IMR-90 (cell line): Measurements from ENCODE around the gene COTL1. TPM values are rescaled to one million over a fixed set of nuclear protein-coding genes. Genes with fewer than 3 reads are reported as not detected.

Experiments used
- ATAC-seq: fragments of 200-7000 bp; cut with Tn5 transposase; 2 replicates; pipeline ENCODE4 v1.9.1; 2020; ENCODE audit warnings: low read depth, mild to moderate bottlenecking, moderate library complexity
- BruUV-seq: library from RNA; stranded (reverse); fragments of 400-500 nt; replicated peaks from 2 replicates; lab custom pipeline; 2021; lab: Mats Ljungman, UMichigan
- CTCF ChIA-PET: fragments of 300-600 bp; formaldehyde crosslinking; extraction: SDS; loops from one replicate; lab custom pipeline; 2021; ENCODE audit warnings: antibody characterized with exemption; lab: Yijun Ruan, JAX
- POLR2A ChIA-PET: fragments of 300-600 bp; sonication (Branson Sonifier 250); formaldehyde crosslinking; loops from one replicate; lab custom pipeline; 2022; ENCODE audit warnings: antibody characterized with exemption; ENCODE audit not compliant: unreplicated experiment; lab: Charles Lee
- DNase-seq: peaks from one replicate; pipeline ENCODE4 v3.0.0; 2013
- H2AFZ ChIP-seq: replicated peaks from 2 replicates; pipeline ENCODE3; 2013; ENCODE audit warnings: low read length, mild to moderate bottlenecking; ENCODE audit not compliant: poor library complexity
- H2AK5ac ChIP-seq: 2 replicates; pipeline ENCODE4 v1.6.1; 2013; ENCODE audit warnings: low read depth, low read length, inconsistent platforms
- H2AK9ac ChIP-seq: replicated peaks from 2 replicates; pipeline ENCODE3; 2013; ENCODE audit warnings: mild to moderate bottlenecking, low read depth, low read length, moderate library complexity; ENCODE audit not compliant: poor library complexity
- H2BK120ac ChIP-seq: 2 replicates; pipeline ENCODE4 v1.6.1; 2013; ENCODE audit warnings: low read depth, low read length, inconsistent platforms
- H2BK15ac ChIP-seq: 3 replicates; pipeline ENCODE4 v1.6.1; 2013; ENCODE audit warnings: low read depth, low read length, inconsistent platforms
- H2BK20ac ChIP-seq: 2 replicates; pipeline ENCODE4 v1.6.1; 2013; ENCODE audit warnings: low read depth, mild to moderate bottlenecking, inconsistent platforms, low read length, moderate library complexity
- H2BK5ac ChIP-seq: 2 replicates; pipeline ENCODE4 v1.6.1; 2013; ENCODE audit warnings: mild to moderate bottlenecking, low read depth, low read length, inconsistent platforms; ENCODE audit not compliant: poor library complexity, severe bottlenecking
- H3K14ac ChIP-seq: replicated peaks from 2 replicates; pipeline ENCODE4 v1.6.1; 2013; ENCODE audit warnings: low read depth, low read length, inconsistent platforms
- H3K18ac ChIP-seq: 2 replicates; pipeline ENCODE4 v1.6.1; 2013; ENCODE audit warnings: low read depth, low read length, control low read depth
- H3K23ac ChIP-seq: 2 replicates; pipeline ENCODE4 v1.6.1; 2013; ENCODE audit warnings: low read depth, low read length, inconsistent platforms
- H3K27ac ChIP-seq: 2 replicates; pipeline ENCODE4 v1.5.1; 2013; ENCODE audit warnings: mild to moderate bottlenecking, control low read depth, low read length; ENCODE audit not compliant: insufficient read depth
- H3K27me3 ChIP-seq: 2 replicates; pipeline ENCODE4 v1.6.1; 2013; ENCODE audit warnings: low read length; ENCODE audit not compliant: control insufficient read depth, insufficient read depth
- H3K36me3 ChIP-seq: 2 replicates; pipeline ENCODE4 v1.6.1; 2013; ENCODE audit warnings: low read length, mixed read lengths; ENCODE audit not compliant: control insufficient read depth, insufficient read depth
- H3K4ac ChIP-seq: 2 replicates; pipeline ENCODE4 v1.6.1; 2013; ENCODE audit warnings: low read depth, low read length, inconsistent platforms
- H3K4me1 ChIP-seq: 2 replicates; pipeline ENCODE4 v1.6.1; 2013; ENCODE audit warnings: low read length, mixed read lengths; ENCODE audit not compliant: control insufficient read depth, insufficient read depth
- H3K4me2 ChIP-seq: 2 replicates; pipeline ENCODE4 v1.6.1; 2013; ENCODE audit warnings: low read depth, mild to moderate bottlenecking, control low read depth, low read length, moderate library complexity
- H3K4me3 ChIP-seq: 2 replicates; pipeline ENCODE4 v1.5.1; 2013; ENCODE audit warnings: low read depth, mild to moderate bottlenecking, control low read depth, low read length, moderate library complexity; ENCODE audit not compliant: insufficient read depth
- H3K56ac ChIP-seq: 2 replicates; pipeline ENCODE4 v1.6.1; 2013; ENCODE audit warnings: low read length, inconsistent platforms; ENCODE audit not compliant: insufficient read depth; ENCODE audit errors: extremely low read depth
- H3K79me1 ChIP-seq, 2 experiments: 2 replicates each; pipeline ENCODE4 v1.6.1; 2013; ENCODE audit warnings: low read length in 2 of 2, inconsistent platforms in 1 of 2, low read depth in 1 of 2
- H3K9ac ChIP-seq: 2 replicates; pipeline ENCODE4 v1.6.1; 2013; ENCODE audit warnings: low read depth, low read length, control low read depth
- H3K9me1 ChIP-seq: 2 replicates; pipeline ENCODE4 v1.6.1; 2013; ENCODE audit warnings: low read length, inconsistent platforms; ENCODE audit not compliant: insufficient read depth
- H3K9me3 ChIP-seq: 2 replicates; pipeline ENCODE4 v1.6.1; 2013; ENCODE audit warnings: low read length; ENCODE audit not compliant: control insufficient read depth, insufficient read depth
- H4K20me1 ChIP-seq: 2 replicates; pipeline ENCODE4 v1.6.1; 2013; ENCODE audit warnings: low read length, inconsistent platforms; ENCODE audit not compliant: insufficient read depth
- H4K5ac ChIP-seq: 2 replicates; pipeline ENCODE4 v1.6.1; 2013; ENCODE audit warnings: mild to moderate bottlenecking, low read depth, low read length, control low read depth
- H4K8ac ChIP-seq, 2 experiments: 2 replicates each; pipeline ENCODE4 v1.6.1; 2013; ENCODE audit warnings: low read depth in 2 of 2, low read length in 2 of 2, control low read depth in 1 of 2, inconsistent platforms in 1 of 2
- H4K91ac ChIP-seq: 2 replicates; pipeline ENCODE4 v1.6.1; 2013; ENCODE audit warnings: low read depth, low read length, inconsistent platforms; ENCODE audit not compliant: insufficient read depth
- BHLHE40 ChIP-seq: fragments of 150-350 bp; IDR thresholded peaks from 2 replicates; pipeline ENCODE4 v1.6.1; 2016; ENCODE audit warnings: mild to moderate bottlenecking, low read depth, low read length
- WGBS, 2 experiments: methylation state at CpG; one replicate each; pipeline versions ENCODE4 v1.1.5 to v1.1.7; 2013; ENCODE audit warnings: missing lambda C conversion rate in 2 of 2; ENCODE audit not compliant: insufficient read length in 1 of 2; ENCODE audit errors: extremely low coverage in 2 of 2; 5-methylcytosine and 5-hydroxymethylcytosine counted together
- dilution Hi-C: fragments of 300-500 bp; cut with HindIII; formaldehyde crosslinking; loops from one replicate; pipeline ENCODE4 v1.14.3; 2018; ENCODE audit warnings: low sequenced_read_pairs; ENCODE audit not compliant: unreplicated experiment
- in situ Hi-C: fragments of 300-500 bp; cut with MboI; formaldehyde crosslinking; loops from 3 replicates; pipeline ENCODE4 v1.14.3; 2019; ENCODE audit warnings: low sequenced_read_pairs, inconsistent platforms, mixed read lengths
- intact Hi-C: fragments of 100-400 bp; cut with micrococcal nuclease; formaldehyde crosslinking; loops from 2 replicates; pipeline ENCODE4 v1.10.0; 2022
- polyA plus RNA-seq, 3 experiments: library from polyadenylated mRNA; depleted of rRNA; stranded (reverse); fragments of >200 nt; gene quantifications; 2 replicates each; pipeline ENCODE4 v1.2.3, GENCODE V29; 2012; ENCODE audit warnings: low replicate concordance in 1 of 3
- total RNA-seq: library from RNA; depleted of rRNA; stranded (reverse); fragments of >200 nt; gene quantifications from 2 replicates; pipeline ENCODE4 v1.2.3, GENCODE V29; 2012

Gene COTL1
- total and polyA plus RNA-seq, 2 of the 4 experiments (the other 2 are of a cell fraction) = 144 to 258 TPM

DNA sequence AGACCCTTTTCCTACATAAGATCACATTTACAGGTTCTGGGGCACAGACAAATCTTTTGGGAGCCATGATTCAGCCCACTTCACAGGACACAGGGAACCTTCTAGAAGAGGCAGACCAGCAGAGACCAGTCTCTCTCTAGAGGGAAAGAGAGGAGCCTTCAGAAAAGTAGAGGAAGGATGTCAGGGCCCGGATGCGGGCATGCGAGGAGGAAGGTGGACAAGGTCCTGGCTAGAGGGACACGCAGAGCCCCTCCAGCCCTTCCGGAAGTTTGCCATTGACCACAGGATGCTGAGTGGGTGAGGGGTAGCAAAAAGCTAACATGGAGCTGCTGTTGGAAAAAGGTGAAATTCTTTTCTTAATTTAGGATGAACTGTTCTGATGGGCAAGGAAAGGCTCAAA, 57.6 kb downstream of the COTL1 start:
- Histone ChIP-seq H2BK20ac (no peak overlapping the region), H3K36me3 (peaks cover 30% of the 10 kb centered on the region), H3K4ac (no peak overlapping the region), H2BK15ac (no peak overlapping the region), H4K20me1 (peaks cover 5% of the 10 kb centered on the region; the same call in 1 of the 2 replicates), H4K8ac (no peak overlapping the region), H3K4me2 (no peak overlapping the region), H3K18ac (no peak overlapping the region), H3K9me3 (no peaks in the 10 kb centered on the region), H3K27me3 (no peaks in the 10 kb centered on the region), H2BK120ac (no peak overlapping the region), H3K9ac (no peak overlapping the region), H3K9me1 (no peaks in the 10 kb centered on the region; the same call in 1 of the 2 replicates), H3K4me1 (peaks cover 2% of the 10 kb centered on the region; the same call in 1 of the 2 replicates), H3K23ac (no peak overlapping the region), H3K14ac (no peak overlapping the region), H4K5ac (no peak overlapping the region), H2AK9ac (no peak overlapping the region), H2BK5ac (no peak overlapping the region), H2AFZ (no peak overlapping the region), H3K27ac (no peak overlapping the region), H2AK5ac (no peak overlapping the region), H3K56ac (no peak overlapping the region), H3K4me3 (no peak overlapping the region), H3K79me1 (peaks cover 0 to 16% of the 10 kb centered on the region in 2 experiments; a peak in 3 of 4 replicates), H4K91ac (no peak overlapping the region)
- dilution Hi-C loops (no loop called here), in situ Hi-C loops (no loop called here), intact Hi-C loops (no loop called here)
- ChIA-PET CTCF (no interaction called here), POLR2A (no interaction called here)
- TF ChIP-seq BHLHE40 = no peak
- no TSS peak for BruUV-seq
- no peak for ATAC-seq
- no peak for DNase-seq
- no CpG with 5 or more reads among the region's 5 CpGs for WGBS, 2 experiments
